SK-N-SH treated with all-trans-retinoic acid at 6 μM for 48 hours (cell line): ENCODE data around the gene ARID3A.
A peak's percentile ranks its signal among the peaks of the same experiment; 100 is the strongest.

Source experiments
- ATAC-seq: fragments of 200-7000 bp; cut with Tn5 transposase; 3 replicates; pipeline ENCODE4 v1.9.1; 2020; ENCODE audit warnings: mild to moderate bottlenecking, moderate library complexity
- ARNTL ChIP-seq: fragments of 450-650 bp; formaldehyde crosslinking; IDR thresholded peaks from 2 replicates; pipeline ENCODE4 v1.5.0; 2020; ENCODE audit warnings: low read depth, mild to moderate bottlenecking, moderate library complexity, borderline replicate concordance
- BACH2 ChIP-seq: fragments of 250-450 bp; sonication (Bioruptor Pico); IDR thresholded peaks from 2 replicates; pipeline ENCODE4 v1.9.0; 2021; ENCODE audit warnings: mild to moderate bottlenecking, borderline replicate concordance
- CSDC2 ChIP-seq: fragments of 250-450 bp; sonication (Bioruptor Pico); IDR thresholded peaks from 2 replicates; pipeline ENCODE4 v1.5.0; 2020; ENCODE audit warnings: mild to moderate bottlenecking, moderate library complexity
- ESRRG ChIP-seq: fragments of 250-450 bp; sonication (Bioruptor Pico); IDR thresholded peaks from 2 replicates; pipeline ENCODE4 v1.6.1; 2021; ENCODE audit warnings: mild to moderate bottlenecking
- GLIS3 ChIP-seq: fragments of 250-450 bp; sonication (Bioruptor Pico); IDR thresholded peaks from 2 replicates; pipeline ENCODE4 v1.5.0; 2020; ENCODE audit warnings: mild to moderate bottlenecking, moderate library complexity
- ISL1 ChIP-seq: fragments of 250-450 bp; sonication (Bioruptor Pico); IDR thresholded peaks from 2 replicates; pipeline ENCODE4 v2.1.2; 2022; ENCODE audit warnings: mild to moderate bottlenecking, moderate library complexity
- OSR1 ChIP-seq: fragments of 250-450 bp; sonication (Bioruptor Pico); IDR thresholded peaks from 2 replicates; pipeline ENCODE4 v1.8.0; 2022; ENCODE audit warnings: moderate library complexity, mild to moderate bottlenecking, inconsistent platforms
- PPARA ChIP-seq: fragments of 250-450 bp; sonication (Bioruptor Pico); IDR thresholded peaks from 2 replicates; pipeline ENCODE4 v1.5.0; 2020; ENCODE audit warnings: mild to moderate bottlenecking, borderline replicate concordance
- RARB ChIP-seq: fragments of 250-450 bp; sonication (Bioruptor Pico); IDR thresholded peaks from 2 replicates; pipeline ENCODE4 v1.8.0; 2021; ENCODE audit warnings: mild to moderate bottlenecking, moderate library complexity
- SNAI2 ChIP-seq: fragments of 250-450 bp; sonication (Bioruptor Pico); IDR thresholded peaks from 2 replicates; pipeline ENCODE4 v1.5.0; 2020; ENCODE audit warnings: mild to moderate bottlenecking, moderate library complexity
- TCF4 ChIP-seq: fragments of 250-450 bp; sonication (Bioruptor Pico); IDR thresholded peaks from 2 replicates; pipeline ENCODE4 v1.8.0; 2021; ENCODE audit warnings: mild to moderate bottlenecking, moderate library complexity, borderline replicate concordance
- TOX ChIP-seq: fragments of 250-450 bp; sonication (Bioruptor Pico); IDR thresholded peaks from 2 replicates; pipeline ENCODE4 v1.8.0; 2021; ENCODE audit warnings: mild to moderate bottlenecking, moderate library complexity, borderline replicate concordance
- ZFP3 ChIP-seq: fragments of 250-450 bp; sonication (Bioruptor Pico); IDR thresholded peaks from 2 replicates; pipeline ENCODE4 v1.5.0; 2020; ENCODE audit warnings: mild to moderate bottlenecking, moderate library complexity
- ZFP30 ChIP-seq: fragments of 450-650 bp; formaldehyde crosslinking; IDR thresholded peaks from 2 replicates; pipeline ENCODE4 v1.5.0; 2022; ENCODE audit warnings: mild to moderate bottlenecking, moderate library complexity
- ZNF565 ChIP-seq: fragments of 450-650 bp; formaldehyde crosslinking; conservative IDR thresholded peaks from 2 replicates; pipeline ENCODE4 v1.5.0; 2020; ENCODE audit warnings: low read depth, mild to moderate bottlenecking, moderate library complexity
- ZNF70 ChIP-seq: fragments of 450-650 bp; formaldehyde crosslinking; IDR thresholded peaks from 2 replicates; pipeline ENCODE4 v1.5.0; 2020; ENCODE audit warnings: mild to moderate bottlenecking, moderate library complexity
- ZNF8 ChIP-seq: fragments of 450-650 bp; formaldehyde crosslinking; IDR thresholded peaks from 2 replicates; pipeline ENCODE4 v1.5.0; 2020; ENCODE audit warnings: mild to moderate bottlenecking, moderate library complexity
- TF ChIP-seq, protein P1 (sequence below): fragments of 250-450 bp; sonication (Bioruptor Pico); IDR thresholded peaks from 2 replicates; pipeline ENCODE4 v1.8.0; 2020; ENCODE audit warnings: mild to moderate bottlenecking, moderate library complexity, borderline replicate concordance
- TF ChIP-seq, protein P2 (sequence below): fragments of 250-450 bp; sonication (Bioruptor Pico); IDR thresholded peaks from 2 replicates; pipeline ENCODE4 v1.8.0; 2021; ENCODE audit warnings: low read depth, mild to moderate bottlenecking, moderate library complexity, borderline replicate concordance
- TF ChIP-seq, protein P3 (sequence below): fragments of 250-450 bp; sonication (Bioruptor Pico); IDR thresholded peaks from 2 replicates; pipeline ENCODE4 v1.5.1; 2020; ENCODE audit warnings: low read depth, mild to moderate bottlenecking, moderate library complexity
- TF ChIP-seq, protein P4 (sequence below): fragments of 250-450 bp; sonication (Bioruptor Pico); IDR thresholded peaks from 2 replicates; pipeline ENCODE4 v1.5.0; 2020; ENCODE audit warnings: mild to moderate bottlenecking, moderate library complexity

The ARID3A gene, protein sequence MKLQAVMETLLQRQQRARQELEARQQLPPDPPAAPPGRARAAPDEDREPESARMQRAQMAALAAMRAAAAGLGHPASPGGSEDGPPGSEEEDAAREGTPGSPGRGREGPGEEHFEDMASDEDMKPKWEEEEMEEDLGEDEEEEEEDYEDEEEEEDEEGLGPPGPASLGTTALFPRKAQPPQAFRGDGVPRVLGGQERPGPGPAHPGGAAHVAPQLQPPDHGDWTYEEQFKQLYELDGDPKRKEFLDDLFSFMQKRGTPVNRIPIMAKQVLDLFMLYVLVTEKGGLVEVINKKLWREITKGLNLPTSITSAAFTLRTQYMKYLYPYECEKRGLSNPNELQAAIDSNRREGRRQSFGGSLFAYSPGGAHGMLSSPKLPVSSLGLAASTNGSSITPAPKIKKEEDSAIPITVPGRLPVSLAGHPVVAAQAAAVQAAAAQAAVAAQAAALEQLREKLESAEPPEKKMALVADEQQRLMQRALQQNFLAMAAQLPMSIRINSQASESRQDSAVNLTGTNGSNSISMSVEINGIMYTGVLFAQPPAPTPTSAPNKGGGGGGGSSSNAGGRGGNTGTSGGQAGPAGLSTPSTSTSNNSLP

DNA sequence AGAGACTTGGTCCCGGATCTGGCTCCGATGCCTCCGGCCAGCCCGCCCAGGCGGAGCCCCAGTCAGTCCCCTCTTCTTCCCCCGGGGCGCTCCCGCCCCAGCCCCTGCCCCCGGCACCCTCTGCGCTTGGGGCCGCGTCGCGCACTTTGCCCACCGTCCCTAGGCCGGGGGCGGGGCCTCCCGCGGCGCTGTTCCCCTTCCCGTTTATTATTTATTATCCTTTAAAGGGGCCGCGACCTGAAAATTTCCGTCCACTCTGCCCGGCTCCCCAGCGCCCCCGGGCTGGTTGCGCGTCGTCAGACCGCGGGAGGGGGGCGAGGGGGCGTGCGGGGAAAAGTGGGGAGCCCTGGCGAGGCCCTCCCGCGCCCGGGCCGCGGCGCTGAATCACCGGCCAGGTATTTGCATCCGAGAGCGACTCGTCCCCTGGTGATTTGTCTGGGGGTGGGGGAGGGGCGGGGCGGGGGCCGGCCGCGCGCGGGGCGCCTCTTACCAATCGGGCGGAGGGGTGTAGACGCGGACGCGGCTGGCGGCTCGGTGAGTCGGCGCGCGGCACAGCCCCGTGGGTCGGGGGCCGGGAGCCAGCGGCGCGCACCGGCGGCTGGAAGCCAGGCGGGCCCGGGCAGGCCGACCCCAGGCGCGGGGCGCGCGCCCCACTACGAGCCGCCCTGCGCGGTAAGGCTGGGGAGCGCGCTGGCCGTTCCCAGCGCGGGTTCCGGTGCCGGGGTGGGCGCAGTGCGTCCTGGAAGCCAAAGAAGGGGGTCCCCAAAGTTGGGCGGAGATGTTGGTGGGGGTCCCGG, at the start of gene ARID3A:
Gene ARID3A, plus strand, starts transcription at position 510 of the 797 bp plus-strand sequence. CDS start 3,494 bp downstream, outside the sequence.
- peak; percentile 74 for ATAC-seq
- TF ChIP-seq ZFP3 (no peak), GLIS3 (no peak), BACH2 (CRISPR knock-in tag) (no peak)
- TF ChIP-seq, protein P1, sequence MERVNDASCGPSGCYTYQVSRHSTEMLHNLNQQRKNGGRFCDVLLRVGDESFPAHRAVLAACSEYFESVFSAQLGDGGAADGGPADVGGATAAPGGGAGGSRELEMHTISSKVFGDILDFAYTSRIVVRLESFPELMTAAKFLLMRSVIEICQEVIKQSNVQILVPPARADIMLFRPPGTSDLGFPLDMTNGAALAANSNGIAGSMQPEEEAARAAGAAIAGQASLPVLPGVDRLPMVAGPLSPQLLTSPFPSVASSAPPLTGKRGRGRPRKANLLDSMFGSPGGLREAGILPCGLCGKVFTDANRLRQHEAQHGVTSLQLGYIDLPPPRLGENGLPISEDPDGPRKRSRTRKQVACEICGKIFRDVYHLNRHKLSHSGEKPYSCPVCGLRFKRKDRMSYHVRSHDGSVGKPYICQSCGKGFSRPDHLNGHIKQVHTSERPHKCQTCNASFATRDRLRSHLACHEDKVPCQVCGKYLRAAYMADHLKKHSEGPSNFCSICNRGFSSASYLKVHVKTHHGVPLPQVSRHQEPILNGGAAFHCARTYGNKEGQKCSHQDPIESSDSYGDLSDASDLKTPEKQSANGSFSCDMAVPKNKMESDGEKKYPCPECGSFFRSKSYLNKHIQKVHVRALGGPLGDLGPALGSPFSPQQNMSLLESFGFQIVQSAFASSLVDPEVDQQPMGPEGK = no peak
- TF ChIP-seq, all 23 proteins: peak for 0

DNA sequence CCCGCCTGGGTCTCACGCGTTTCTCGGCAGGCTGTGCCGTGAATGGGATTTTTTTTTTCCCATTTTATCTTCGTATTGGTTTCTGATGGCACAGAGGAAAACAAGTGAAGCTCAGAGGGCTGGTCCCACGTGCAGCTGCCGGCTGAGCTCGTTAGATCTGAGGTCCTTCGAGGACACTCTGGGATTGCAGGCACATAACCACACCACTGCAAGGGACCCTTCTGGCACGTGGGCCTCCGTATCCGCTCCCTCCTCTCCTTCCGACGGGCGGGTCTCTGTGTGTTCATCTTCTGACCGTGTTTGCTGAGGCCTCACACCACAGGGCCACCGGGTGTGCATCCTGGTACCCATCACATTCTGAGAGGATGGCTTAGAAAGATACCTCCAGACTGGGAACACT, 49.7 kb upstream of the ARID3A start:
- TF ChIP-seq, protein P1 = no peak
- TF ChIP-seq, protein P2, sequence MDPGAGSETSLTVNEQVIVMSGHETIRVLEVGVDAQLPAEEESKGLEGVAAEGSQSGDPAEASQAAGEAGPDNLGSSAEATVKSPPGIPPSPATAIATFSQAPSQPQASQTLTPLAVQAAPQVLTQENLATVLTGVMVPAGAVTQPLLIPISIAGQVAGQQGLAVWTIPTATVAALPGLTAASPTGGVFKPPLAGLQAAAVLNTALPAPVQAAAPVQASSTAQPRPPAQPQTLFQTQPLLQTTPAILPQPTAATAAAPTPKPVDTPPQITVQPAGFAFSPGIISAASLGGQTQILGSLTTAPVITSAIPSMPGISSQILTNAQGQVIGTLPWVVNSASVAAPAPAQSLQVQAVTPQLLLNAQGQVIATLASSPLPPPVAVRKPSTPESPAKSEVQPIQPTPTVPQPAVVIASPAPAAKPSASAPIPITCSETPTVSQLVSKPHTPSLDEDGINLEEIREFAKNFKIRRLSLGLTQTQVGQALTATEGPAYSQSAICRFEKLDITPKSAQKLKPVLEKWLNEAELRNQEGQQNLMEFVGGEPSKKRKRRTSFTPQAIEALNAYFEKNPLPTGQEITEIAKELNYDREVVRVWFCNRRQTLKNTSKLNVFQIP = no peak
- TF ChIP-seq RARB (CRISPR knock-in tag) (no peak), OSR1 (CRISPR knock-in tag) (no peak), CSDC2 (CRISPR knock-in tag) (no peak), ZFP30 (CRISPR knock-in tag) (no peak), ISL1 (CRISPR knock-in tag) (no peak), TCF4 (CRISPR knock-in tag) (no peak), ZNF565 (CRISPR knock-in tag) (no peak), ESRRG (CRISPR knock-in tag) (no peak), GLIS3 (no peak), BACH2 (CRISPR knock-in tag) (no peak), SNAI2 (CRISPR knock-in tag) (no peak), ZNF8 (no peak), TOX (CRISPR knock-in tag) (no peak), ZFP3 (no peak), ZNF70 (CRISPR knock-in tag) (no peak)
- ATAC-seq = no peak

DNA sequence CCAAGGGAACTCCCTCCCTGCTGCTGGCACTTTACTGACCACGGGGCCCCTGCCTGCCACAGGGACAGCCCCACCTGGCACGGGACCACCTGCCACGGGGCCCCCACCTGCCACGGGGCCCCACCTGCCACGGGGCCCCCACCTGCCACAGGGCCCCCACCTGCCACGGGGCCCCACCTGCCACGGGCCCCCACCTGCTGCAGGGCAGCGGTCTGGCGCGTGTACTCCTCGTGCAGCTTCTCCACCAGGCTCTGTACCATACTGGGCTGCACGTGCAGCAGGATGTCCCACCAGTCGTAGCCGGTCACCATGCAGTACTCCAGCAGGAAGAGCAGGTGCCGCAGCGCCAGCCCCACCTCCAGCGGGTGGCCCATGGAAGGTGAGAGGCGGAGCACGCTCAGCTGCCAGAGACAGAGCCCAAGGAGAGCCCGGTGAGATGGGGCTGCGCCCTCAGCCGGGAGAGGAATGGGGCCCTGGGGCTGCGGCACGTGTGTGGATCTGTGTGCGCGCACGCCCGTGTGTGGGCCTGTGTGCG, 49.0 kb upstream of the ARID3A start:
- ATAC-seq = no peak
- TF ChIP-seq TCF4 (CRISPR knock-in tag) = no peak
- TF ChIP-seq PPARA (CRISPR knock-in tag) = no peak
- no peak for TF ChIP-seq OSR1 (CRISPR knock-in tag)
- TF ChIP-seq, protein P3, sequence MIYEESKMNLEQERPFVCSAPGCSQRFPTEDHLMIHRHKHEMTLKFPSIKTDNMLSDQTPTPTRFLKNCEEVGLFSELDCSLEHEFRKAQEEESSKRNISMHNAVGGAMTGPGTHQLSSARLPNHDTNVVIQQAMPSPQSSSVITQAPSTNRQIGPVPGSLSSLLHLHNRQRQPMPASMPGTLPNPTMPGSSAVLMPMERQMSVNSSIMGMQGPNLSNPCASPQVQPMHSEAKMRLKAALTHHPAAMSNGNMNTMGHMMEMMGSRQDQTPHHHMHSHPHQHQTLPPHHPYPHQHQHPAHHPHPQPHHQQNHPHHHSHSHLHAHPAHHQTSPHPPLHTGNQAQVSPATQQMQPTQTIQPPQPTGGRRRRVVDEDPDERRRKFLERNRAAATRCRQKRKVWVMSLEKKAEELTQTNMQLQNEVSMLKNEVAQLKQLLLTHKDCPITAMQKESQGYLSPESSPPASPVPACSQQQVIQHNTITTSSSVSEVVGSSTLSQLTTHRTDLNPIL = no peak
- TF ChIP-seq TOX (CRISPR knock-in tag) = no peak
- TF ChIP-seq ARNTL = no peak
- no peak for TF ChIP-seq GLIS3
- no peak for TF ChIP-seq ZFP3
- TF ChIP-seq ZNF70 (CRISPR knock-in tag) = no peak
- TF ChIP-seq, protein P2 = no peak
- TF ChIP-seq, protein P4, sequence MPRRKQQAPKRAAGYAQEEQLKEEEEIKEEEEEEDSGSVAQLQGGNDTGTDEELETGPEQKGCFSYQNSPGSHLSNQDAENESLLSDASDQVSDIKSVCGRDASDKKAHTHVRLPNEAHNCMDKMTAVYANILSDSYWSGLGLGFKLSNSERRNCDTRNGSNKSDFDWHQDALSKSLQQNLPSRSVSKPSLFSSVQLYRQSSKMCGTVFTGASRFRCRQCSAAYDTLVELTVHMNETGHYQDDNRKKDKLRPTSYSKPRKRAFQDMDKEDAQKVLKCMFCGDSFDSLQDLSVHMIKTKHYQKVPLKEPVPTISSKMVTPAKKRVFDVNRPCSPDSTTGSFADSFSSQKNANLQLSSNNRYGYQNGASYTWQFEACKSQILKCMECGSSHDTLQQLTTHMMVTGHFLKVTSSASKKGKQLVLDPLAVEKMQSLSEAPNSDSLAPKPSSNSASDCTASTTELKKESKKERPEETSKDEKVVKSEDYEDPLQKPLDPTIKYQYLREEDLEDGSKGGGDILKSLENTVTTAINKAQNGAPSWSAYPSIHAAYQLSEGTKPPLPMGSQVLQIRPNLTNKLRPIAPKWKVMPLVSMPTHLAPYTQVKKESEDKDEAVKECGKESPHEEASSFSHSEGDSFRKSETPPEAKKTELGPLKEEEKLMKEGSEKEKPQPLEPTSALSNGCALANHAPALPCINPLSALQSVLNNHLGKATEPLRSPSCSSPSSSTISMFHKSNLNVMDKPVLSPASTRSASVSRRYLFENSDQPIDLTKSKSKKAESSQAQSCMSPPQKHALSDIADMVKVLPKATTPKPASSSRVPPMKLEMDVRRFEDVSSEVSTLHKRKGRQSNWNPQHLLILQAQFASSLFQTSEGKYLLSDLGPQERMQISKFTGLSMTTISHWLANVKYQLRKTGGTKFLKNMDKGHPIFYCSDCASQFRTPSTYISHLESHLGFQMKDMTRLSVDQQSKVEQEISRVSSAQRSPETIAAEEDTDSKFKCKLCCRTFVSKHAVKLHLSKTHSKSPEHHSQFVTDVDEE (CRISPR knock-in tag) = no peak
- TF ChIP-seq, protein P1 = no peak
- no peak for TF ChIP-seq ZNF8
- TF ChIP-seq ESRRG (CRISPR knock-in tag) = no peak
